Esophagus (tissue), 2 donors: ENCODE results near the gene HPS5. TPM values are rescaled to one million over a fixed set of nuclear protein-coding genes. Genes with fewer than 3 reads are reported as not detected.

Source experiments
- H3K27ac ChIP-seq, 2 donors: one replicate each; pipeline ENCODE4 v1.5.1; 2013; ENCODE audit warnings: low read depth in 2 of 2, mild to moderate bottlenecking in 2 of 2, inconsistent platforms in 1 of 2, low read length in 1 of 2, moderate library complexity in 1 of 2
- H3K27me3 ChIP-seq, 2 donors: one replicate each; pipeline ENCODE4 v1.6.1; 2013; ENCODE audit warnings: low read length in 2 of 2, control low read depth in 1 of 2, mild to moderate bottlenecking in 1 of 2; ENCODE audit not compliant: insufficient read depth in 2 of 2, control insufficient read depth in 1 of 2
- H3K36me3 ChIP-seq, 2 donors: one replicate each; pipeline ENCODE4 v1.6.1; 2013; ENCODE audit warnings: low read length in 1 of 2; ENCODE audit not compliant: control insufficient read depth in 2 of 2, insufficient read depth in 2 of 2
- H3K4me1 ChIP-seq, 2 donors: one replicate each; pipeline ENCODE4 v1.6.1; 2013; ENCODE audit warnings: low read length in 1 of 2; ENCODE audit not compliant: control insufficient read depth in 2 of 2, insufficient read depth in 2 of 2
- H3K4me3 ChIP-seq, 2 donors: one replicate each; pipeline ENCODE4 v1.5.1; 2013; ENCODE audit warnings: low read length in 2 of 2, mild to moderate bottlenecking in 2 of 2, low read depth in 1 of 2, moderate library complexity in 1 of 2
- H3K9me3 ChIP-seq, 2 donors: one replicate each; pipeline ENCODE4 v1.6.1; 2013; ENCODE audit warnings: mild to moderate bottlenecking in 2 of 2, low read depth in 1 of 2, low read length in 1 of 2, moderate library complexity in 1 of 2; ENCODE audit not compliant: control insufficient read depth in 2 of 2, insufficient read depth in 1 of 2
- WGBS, 2 donors: extraction: QIAGEN DNeasy Blood & Tissue Kit; methylation state at CpG; one replicate each; pipeline ENCODE4 v1.1.7; 2013; 5-methylcytosine and 5-hydroxymethylcytosine counted together
- polyA plus RNA-seq, 2 donors: library from polyadenylated mRNA; stranded (reverse); fragments of 200-250 nt; gene quantifications; one replicate each; pipeline ENCODE4 v1.2.3, GENCODE V29; 2013
- donor health status: healthy with polysubstance abuse.
- donor health status: Bipolar disorder and iron deficiency.

Gene HPS5
- polyA plus RNA-seq, 2 donors = 6.6 to 6.9 TPM

DNA sequence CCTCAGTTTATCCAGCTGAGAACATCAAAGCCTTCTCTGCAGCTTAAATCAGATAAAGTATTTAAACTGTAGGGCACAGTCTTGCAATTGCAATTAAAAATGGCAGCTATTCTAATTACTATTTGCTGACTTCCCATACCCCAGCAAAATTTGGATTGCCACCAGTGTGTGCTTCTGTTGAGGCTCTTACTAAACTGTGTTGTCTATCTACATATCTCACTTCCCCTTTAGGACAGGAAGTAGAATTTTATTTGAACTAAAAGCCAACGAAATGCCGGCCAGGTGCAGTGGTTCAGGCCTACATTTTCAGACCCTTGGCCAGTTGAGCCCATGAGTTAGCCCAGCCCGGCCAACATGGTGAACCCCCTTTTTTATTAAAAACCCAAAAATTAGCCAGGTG, 92.4 kb downstream of the HPS5 start:
- WGBS, 2 donors = 69 to 83% methylated on average over 2 to 3 of the region's 3 CpGs
- no peaks in the 10 kb centered on the region for H3K9me3 ChIP-seq

More for the DNA sequence above, 92.4 kb downstream of the HPS5 start:
- no peaks in the 10 kb centered on the region for H3K27me3 ChIP-seq
- no peak overlapping the region for H3K4me3 ChIP-seq
- no peaks in the 10 kb centered on the region for H3K36me3 ChIP-seq
- no peaks in the 10 kb centered on the region for H3K4me1 ChIP-seq
- no peak overlapping the region for H3K27ac ChIP-seq

Other genes starting within 250 kb of the HPS5 start
- gene SAAL1, start 216.1 kb downstream of the HPS5 start, polyA plus RNA-seq = 1 to 10 TPM; 6.4 to 7.2 TPM
- gene MRGPRX3, start 189.6 kb downstream of the HPS5 start, polyA plus RNA-seq = under 1 TPM; 0.12 to 0.33 TPM
- gene MRGPRX4, start 149.3 kb downstream of the HPS5 start, polyA plus RNA-seq = not detected
- gene SAA4, start 85.3 kb downstream of the HPS5 start, polyA plus RNA-seq = not detected
- 1 to 10 TPM; 2.4 TPM for gene SAA2, start 73.5 kb downstream of the HPS5 start, polyA plus RNA-seq
- gene SAA1, start 55.9 kb downstream of the HPS5 start, polyA plus RNA-seq = 10 to 100 TPM; 10.8 to 15.7 TPM
- gene GTF2H1, start 427 bp upstream of the HPS5 start, polyA plus RNA-seq = 10 to 100 TPM; 13.1 to 23.3 TPM
- gene LDHA, start 72.4 kb upstream of the HPS5 start, polyA plus RNA-seq = 100 to 1,000 TPM; 269 to 530 TPM
- under 1 TPM; 0.24 to 0.29 TPM for gene LDHC, start 90.2 kb upstream of the HPS5 start, polyA plus RNA-seq
- not detected for gene LDHAL6A, start 133.7 kb upstream of the HPS5 start, polyA plus RNA-seq
- 10 to 100 TPM; 41.9 to 60.0 TPM for gene TSG101, start 204.8 kb upstream of the HPS5 start, polyA plus RNA-seq